Glomerular visceral epithelial cell (primary cell): ENCODE measurements around the gene GPR142.
A peak's percentile ranks its signal among the peaks of the same experiment; 100 is the strongest.
"Not testable (repeated sequence)": the region's sequence is repeated elsewhere in the genome, so short reads cannot be mapped to it uniquely, and the experiment has no call there.

Source experiments
- DNase-seq: peaks from one replicate; pipeline ENCODE4 v3.0.0-alpha.2; 2016; ENCODE audit errors: extremely low spot score

The GPR142 gene

DNA sequence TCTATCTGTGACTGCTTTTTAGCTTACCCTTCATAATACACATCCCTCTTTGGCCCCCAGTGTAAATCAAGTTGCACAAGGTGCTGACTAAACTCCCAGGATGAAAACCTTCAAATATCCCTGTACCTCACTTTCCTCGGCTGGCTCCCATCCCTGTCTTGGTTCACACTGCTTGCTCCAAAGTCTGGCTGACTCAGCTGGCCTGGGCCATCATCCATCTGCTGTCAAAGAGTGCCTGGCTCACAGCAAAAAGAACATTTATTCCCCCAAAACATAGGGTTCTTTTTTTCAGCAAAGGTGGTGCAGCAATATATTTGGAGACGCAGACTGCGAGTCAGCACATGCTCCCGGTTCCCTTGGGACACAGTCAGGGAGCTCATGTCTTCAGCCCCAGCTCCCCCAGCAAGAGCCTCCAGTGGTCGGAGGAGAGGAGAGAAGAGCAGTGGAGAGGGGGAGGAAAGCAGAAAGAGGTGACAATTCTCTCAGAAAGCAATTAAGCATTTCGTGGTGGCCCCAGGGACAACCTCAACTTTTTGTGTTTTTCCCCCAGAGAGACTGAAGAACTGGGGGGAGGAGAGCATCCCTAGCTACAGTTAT, 26.1 kb downstream of the GPR142 start:
- DNase-seq = no peak

DNA sequence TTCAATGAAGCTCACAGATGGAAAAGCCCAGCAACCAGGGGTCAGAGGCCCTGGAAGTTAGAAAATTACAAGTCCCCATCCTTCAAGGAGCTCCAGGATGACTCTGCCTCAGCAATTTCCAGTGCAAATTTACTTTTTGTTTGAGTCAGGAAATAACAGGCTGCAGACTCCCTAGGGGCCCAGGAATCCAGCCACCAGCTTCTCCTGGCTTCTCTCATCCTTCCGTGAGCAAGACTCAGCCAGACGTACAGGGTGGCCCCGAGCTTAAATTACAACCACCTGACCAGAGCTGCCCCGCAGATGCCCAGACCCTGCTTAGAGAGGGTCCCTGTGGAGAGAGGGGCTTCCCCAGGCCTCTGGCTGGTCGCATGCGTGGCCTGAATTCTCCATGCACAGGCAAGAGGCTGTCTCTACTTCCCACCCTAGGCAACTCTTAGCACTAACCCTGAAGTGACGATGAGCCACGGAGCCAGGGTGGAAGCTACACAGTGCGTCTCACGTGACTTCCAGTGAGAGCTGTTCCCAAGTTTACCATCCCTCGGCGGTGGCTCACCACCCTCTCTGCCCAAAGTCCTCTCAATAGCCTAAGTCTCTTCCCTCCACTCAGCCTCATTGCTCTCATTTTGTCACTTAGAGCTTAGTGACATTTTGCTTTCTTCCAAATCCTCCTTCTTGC, 27.1 kb downstream of the GPR142 start:
- no peak for DNase-seq

DNA sequence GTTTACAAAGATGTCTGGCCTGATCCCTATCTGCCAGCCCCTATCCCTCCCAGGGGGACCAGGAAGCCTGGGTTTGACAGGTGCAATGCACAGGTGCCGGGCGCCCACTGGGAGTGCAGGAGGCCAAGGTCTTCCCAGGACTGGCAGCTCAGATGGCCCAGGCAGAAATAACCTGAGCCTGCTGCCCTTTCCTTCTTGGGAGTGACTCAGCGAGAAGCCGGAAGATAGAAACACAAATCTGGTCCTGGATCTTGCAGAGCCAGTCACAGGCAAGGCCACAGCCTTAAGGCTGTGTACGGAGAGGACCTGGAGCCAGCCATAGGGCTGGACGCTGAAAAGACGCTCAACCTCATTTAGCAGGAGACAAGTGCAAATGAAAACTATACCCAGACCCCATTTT, 27.7 kb downstream of the GPR142 start:
- no peak for DNase-seq

DNA sequence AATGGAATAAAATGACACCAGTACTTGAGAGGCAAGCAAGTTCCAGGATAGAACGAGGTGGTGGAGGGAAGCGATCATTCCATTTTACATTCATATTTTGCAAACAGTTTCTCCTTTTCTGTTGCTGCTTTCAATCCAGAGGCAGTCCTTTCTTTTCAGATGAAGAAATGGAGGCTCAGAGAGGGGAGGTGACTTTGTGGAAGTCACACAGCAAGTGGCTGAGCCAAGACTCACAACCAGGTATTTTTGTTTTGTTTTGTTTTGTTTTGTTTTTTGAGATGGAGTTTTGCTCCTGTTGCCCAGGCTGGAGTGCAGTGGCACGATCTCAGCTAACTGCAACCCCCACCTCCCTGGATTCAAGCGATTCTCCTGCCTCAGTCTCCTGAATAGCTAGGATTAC, 29.3 kb downstream of the GPR142 start:
- no peak for DNase-seq

DNA sequence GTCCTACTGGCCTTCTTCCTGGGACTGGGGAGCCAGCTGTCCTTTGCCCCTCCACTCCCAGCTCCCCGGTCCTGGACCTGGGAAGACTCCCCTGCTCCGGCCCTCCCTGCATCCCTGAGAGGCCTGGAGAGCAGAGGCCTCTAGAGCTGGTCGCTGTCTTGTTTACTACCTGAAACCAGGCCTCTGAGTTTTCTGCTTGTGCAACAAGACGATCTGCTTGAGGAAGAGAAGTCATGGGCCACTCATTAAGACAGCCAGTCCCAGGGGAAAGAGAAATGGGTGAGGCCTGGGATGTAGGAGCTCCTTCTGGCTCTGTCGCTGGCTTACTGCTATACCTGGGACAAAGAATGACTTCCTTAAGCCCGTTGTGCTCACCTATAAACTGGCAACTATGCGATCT, 34.7 kb downstream of the GPR142 start:
- no peak for DNase-seq

DNA sequence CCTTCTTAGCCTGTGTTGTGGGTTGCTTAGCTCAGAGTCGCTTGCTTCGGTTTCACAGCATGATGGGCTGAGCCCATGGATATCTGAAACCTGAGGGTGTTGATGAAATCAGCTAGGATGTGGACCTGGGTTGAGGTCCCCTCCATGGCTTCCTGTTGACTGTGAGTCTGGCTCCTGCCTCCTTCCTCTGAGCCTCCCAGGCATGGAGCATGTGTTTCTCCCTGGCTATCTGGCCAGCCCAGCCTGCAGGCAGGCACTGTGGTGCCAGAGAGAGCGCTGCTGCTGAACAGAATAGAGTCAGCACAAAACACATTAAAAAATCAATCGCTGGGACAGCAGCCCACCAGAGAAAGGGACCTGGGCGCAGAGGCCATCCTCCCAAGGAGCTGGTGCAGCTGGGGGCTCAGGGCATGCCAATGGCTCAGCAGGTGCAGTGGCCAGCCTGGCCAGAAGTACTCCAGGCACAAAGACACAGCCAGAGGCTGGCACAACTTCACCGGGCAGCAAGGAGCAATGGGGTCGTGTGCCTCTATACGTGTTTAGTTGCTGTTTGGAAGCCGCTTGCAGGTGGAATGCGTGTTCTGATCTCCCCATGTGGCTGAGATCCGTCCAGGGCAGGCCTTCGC, 36.3 kb downstream of the GPR142 start:
- DNase-seq = no peak

DNA sequence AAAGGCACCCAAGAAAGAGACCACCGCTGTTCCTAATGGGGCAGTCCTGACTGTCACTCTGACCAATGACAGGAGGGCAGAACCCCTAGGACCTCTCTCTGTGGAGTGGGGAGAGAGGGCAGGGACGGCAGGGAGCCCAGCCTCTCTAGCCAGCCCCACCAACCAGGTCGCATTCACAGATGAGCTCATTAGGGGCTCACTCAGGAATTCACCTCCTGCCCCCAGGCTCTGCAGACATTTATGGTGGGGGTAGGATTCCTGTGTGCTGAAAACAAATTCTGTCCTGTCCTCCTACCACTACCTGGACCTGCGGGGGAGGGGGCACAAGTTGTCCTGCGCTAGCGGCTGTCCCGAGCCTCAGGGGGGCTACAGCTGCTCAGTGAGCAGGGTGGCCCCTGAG, 36.9 kb downstream of the GPR142 start:
- DNase-seq = no peak

DNA sequence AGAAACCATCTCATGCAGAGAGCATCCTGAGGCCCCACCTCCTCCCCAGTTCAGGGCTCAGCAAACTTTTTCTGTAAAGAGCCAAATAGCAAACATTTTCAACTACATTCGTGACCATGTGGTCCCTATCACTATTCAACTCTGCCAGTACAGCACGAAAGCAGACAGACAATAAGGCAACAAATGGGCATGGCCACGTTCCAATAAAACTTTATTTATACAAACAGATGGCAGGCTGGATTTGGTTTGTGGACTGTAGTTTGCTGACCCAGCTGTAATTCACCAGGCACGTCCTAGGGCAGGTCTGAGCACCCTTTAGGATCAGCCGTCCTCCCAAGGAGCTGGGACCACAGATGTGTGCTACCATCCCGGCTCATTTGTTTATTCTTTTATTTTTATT, 37.5 kb downstream of the GPR142 start:
- no peak for DNase-seq

DNA sequence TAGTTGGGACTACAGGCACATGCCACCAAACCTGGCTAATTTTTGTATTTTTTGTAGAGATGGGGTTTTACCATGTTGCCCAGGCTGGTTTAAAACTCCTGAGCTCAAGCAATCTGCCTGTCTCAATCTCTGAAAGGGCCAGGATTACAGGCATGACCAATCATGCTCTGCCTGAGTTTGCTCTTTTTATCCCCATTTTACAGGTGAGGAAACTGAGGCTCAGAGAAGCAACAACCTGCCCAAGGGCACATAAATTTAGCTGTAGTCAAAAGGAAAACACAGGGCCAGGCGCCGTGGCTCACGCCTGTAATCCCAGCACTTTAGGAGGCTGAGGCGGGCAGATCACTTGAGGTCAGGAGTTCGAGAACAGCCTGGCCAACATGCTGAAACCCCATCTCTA, 38.0 kb downstream of the GPR142 start:
- DNase-seq = not testable (repeated sequence)

DNA sequence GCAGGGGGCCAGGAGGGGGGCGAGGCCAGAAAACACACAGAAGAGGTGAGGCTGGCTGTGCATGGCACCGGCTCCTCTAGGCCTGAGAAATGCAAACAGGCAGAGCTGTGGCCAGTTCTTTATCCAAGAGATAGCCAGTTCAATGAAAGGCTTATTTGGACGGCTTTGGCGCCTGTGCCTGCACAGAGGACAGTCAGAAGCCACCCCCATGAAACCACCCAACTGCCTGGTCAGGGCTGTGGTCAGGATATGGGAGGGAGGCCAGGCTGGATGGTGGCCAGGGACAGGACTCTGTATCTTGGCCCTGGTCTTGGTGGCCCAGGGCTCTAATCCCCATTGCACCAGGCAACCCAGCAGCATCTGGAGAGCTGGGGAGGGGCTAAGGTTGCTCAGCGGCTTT, 40.1 kb downstream of the GPR142 start:
- DNase-seq = no peak

DNA sequence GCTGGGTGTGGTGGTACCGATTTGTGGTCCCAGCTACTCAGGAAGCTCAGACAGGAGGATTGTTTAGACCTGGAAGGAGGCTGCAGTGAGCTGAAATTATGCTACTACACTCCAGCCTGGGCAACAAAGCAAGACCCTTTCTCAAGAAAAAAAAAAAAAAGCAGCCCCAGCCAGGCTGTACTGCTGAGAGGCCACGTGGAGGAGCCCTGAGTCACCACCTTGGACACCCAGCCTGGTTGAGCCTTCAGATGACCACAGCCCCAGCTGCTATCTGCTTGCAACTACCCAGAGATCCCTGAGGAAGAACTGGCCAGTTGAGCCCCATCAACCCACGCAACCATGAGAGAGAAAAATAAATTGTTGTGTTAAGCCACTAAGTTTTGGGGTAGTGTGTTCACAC, 41.0 kb downstream of the GPR142 start:
- DNase-seq = peak; percentile 63

DNA sequence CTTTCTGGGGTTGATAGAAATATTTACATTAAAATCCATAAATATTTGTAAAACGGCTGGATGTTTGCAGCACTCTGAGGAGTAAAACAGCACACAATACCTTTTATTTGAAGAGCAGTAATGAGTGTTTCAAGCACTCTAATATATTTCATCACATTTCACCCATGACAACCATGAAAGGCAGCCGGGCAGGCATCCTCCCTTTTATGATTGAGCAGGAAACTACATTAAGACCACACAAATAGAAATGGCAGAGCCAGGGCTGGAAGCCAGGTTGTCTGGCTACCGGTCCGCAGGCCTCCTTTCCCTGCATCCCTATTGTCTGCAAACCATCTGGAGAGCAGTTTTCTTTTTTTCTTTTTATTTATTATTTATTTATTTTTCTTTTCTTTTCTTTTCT, 41.5 kb downstream of the GPR142 start:
- no peak for DNase-seq

DNA sequence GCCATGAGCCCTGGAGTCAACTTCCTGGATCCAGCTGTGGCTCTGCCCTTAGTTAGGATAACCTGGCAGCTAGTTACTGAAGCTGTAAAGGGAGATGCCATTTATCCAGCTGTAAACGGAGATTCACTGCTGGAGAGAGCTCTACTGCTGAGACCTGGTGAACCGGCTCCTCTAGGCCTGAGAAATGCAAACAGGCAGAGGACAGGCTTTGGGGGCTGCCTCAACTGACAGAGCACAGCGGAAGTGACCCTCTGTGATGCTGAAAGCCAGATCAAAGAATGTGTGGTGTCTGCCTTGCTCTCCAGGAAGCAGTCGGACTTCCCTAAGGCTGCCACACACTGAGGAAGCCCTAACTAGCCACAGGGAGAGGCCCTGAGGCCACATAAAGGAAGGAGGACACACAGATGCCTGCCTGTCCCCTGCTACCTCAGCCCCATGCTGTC, 42.7 kb downstream of the GPR142 start:
- no peak for DNase-seq

DNA sequence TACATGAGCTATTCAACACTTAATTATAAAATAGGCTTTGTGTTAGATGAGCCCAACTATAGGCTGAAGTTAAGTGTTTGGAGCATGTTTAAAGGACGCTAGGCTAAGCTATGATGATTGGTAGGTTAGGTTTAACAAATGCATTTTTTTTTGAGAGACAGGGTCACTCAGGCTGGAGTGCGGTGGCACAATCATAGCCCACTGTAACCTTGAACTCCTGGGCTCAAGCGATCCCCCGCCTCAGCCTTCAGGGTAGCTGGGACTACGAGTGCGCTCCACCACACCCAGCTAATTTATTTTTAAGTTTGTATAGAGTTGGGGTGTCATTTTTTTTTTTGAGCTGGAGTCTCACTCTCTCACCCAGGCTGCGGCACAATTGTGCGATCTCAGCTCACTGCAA, 45.3 kb downstream of the GPR142 start:
- no peak for DNase-seq

DNA sequence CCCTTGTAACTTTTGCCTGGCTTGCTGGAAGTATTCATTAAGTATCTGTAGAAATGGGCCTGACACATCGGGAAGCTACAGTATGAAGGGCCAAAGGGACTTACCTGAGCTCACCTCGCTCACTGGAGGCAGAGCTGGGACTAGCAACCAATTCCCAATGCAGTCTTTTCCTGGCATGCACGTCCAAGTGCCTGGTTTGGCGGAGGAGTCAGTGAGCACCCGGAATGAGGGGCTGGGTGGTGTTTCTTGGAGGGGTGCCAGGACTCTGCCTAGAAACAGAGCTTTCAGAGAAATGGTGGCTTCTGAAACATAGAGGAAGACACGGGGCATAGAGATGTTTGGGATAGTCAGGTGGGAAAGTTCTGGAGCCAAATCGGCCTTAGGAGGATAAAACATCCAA, 46.2 kb downstream of the GPR142 start:
- no peak for DNase-seq

DNA sequence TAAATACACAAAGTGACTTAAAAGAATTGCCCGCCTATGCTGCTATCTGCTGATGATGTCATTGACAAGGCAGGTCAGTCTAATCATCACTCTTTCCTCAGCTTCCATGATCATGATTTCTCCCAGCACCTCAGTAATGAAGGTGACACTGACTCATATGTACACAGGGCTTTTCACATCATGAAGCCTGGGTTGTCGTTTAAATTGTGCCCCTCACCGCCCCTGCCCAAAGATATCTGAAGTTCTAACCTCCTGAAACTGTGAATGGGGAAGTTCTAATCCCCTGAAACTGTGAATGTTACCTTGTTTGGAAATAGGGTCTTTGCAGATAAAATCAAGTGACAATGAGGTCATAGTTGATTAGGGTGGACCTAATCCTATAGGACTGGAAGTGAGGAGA, 47.2 kb downstream of the GPR142 start:
- no peak for DNase-seq

DNA sequence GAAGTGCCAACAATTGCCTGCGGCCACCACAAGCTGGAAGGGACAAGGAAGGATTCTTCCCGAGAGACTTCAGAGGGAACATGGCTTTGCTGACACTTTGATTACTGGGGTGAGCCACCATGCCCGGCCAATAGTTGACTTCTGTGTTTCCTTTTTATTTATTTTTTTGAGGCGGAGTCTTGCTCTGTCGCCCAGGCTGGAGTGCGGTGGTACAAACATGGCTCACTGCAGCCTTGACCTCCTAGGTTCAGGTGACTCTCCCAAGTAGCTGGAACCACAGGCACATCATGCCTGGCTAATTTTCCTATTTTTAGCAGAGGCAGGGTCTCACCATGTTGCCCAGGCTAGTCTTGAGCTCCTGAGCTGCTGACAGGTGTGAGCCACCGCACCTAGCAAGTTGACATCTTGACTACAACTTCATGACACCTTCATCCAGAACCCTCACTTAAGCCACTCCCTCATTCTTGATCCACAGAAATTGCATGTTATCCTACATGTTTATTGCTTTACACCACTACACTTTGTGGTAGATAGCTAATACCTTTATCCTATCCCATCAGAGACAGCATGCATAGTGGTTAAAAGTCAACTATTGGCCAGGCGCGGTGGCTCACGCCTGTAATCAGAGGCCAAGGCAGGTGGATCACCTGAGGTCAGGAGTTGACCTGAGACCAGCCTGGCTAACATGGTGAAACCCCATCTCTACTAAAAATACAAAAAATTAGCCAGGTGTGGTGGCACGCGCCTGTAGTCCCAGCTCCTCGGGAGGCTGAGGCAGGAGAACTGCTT, 48.5 kb downstream of the GPR142 start:
- DNase-seq = no peak

DNA sequence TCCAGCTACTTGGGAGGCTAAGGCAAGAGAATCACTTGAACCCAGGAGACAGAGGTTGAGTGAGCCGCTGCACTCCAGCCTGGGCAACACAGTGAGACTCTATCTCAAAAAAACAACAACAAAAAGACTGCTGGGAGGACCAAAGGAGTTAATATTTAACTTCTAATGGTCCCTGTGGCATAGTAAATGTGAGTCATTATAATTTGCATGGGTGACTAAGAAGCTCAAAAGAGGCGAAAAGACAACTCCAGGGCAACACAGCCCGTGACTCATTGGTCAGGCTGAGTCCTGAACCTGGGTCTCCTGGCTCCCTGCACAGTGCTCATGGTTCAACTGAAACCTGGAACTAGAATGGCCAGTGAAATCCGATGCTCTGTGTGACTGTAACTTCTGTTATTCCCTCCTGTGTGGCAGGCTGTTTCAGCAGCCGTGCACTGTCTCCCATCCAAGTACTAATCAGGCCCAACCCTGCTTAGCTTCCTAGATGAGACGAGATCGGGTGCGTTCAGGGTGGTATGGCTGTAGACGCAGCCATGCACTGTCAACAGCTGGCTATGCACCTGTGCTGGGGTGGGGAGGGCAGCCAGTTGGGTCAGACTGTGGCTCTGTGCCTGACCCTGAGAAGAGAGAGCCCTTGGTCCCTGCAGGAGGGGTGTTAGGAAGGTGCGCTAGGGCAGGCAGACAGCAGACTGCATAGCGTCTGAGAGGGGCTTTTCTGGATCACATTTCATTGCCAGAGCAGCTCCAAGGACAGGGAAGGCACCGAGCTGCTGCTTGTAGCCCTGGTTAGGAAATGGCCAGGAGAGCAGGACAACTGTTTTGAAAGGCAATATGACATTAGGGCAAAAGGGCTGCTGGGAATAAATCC, 50.1 kb downstream of the GPR142 start:
- DNase-seq = peak; percentile 80

DNA sequence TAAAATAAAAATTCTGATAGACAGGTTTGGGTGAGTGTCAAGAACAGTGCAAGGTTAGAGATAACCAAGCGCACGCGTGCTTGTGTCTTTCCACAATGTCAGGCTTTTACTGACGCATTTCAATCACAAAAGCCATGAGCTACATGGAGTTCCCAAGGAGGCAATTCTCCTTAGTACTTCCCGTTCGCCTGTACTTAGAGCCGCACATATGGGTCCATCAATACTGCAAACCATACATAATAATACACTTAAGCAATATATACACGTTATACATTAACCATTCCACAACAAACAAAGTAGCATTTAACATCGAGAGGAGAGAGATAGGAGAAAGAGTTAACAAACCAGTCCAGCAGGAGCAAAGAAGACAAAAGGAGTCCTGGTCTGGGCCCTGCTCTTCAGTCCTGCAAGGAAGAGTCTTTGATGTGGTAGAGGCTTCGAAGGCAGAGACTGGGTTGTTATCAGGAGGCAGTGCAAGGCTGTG, 52.7 kb downstream of the GPR142 start:
- DNase-seq = no peak
